HepG2 (cell line): ENCODE results near the gene SH2D3A. TPM values are rescaled to one million over a fixed set of nuclear protein-coding genes. Genes with fewer than 3 reads are reported as not detected.

Source experiments
- ATAC-seq: fragments of 200-7000 bp; cut with Tn5 transposase; 3 replicates; pipeline ENCODE4 v1.9.1; 2020; ENCODE audit warnings: mild to moderate bottlenecking, moderate library complexity
- BruUV-seq: library from RNA; stranded (reverse); fragments of 400-500 nt; replicated peaks from 2 replicates; lab custom pipeline; 2021; lab: Mats Ljungman, UMichigan
- CTCF ChIA-PET: fragments of 300-600 bp; formaldehyde crosslinking; extraction: SDS; loops from one replicate; lab custom pipeline; 2021; ENCODE audit warnings: low total read pairs, inconsistent platforms, low intra/inter-chr PET ratio; lab: Yijun Ruan, JAX
- POLR2A ChIA-PET: fragments of 350-600 bp; sonication (Branson Sonifier 250); formaldehyde crosslinking; loops from one replicate; lab custom pipeline; 2020; ENCODE audit warnings: antibody characterized with exemption, inconsistent platforms; lab: Yijun Ruan, JAX
- DNase-seq: peaks from one replicate; pipeline ENCODE4 v3.0.0-alpha.2; 2015; ENCODE audit warnings: low spot score
- FAIRE-seq: peaks from 3 replicates; lab custom pipeline; 2011; peaks lifted over from hg19 to GRCh38; lab: Jason Lieb, UNC
- H2AFZ ChIP-seq: one replicate; pipeline ENCODE4 v1.6.1; 2011; ENCODE audit warnings: low read length, inconsistent platforms
- H3K27ac ChIP-seq: fragments of 300-600 bp; 3 replicates; pipeline ENCODE4 v1.8.0; 2011; ENCODE audit warnings: mixed run types, mild to moderate bottlenecking, mixed read lengths, low read length, inconsistent platforms; ENCODE audit not compliant: insufficient read depth; ENCODE audit errors: extremely low read length
- H3K27me3 ChIP-seq, 2 experiments: fragments of 200-600 bp in 1 of 2; 2 replicates in 1 of 2; 3 replicates in 1 of 2; pipeline versions ENCODE4 v1.6.0 to v1.8.0; 2011; ENCODE audit warnings: low read length in 2 of 2, mild to moderate bottlenecking in 2 of 2, moderate library complexity in 2 of 2, inconsistent platforms in 1 of 2; ENCODE audit not compliant: insufficient read depth in 2 of 2, control insufficient read depth in 1 of 2
- H3K36me3 ChIP-seq, 2 experiments: fragments of 200-600 bp in 1 of 2; replicated peaks in 1 of 2; 2 replicates in 1 of 2; 3 replicates in 1 of 2; pipeline versions ENCODE4 v1.5.1 to v1.8.0; 2011; ENCODE audit warnings: low read length in 2 of 2, inconsistent platforms in 1 of 2; ENCODE audit not compliant: insufficient read depth in 2 of 2, control insufficient read depth in 1 of 2
- H3K4me1 ChIP-seq: 2 replicates; pipeline ENCODE4 v1.5.1; 2012; ENCODE audit warnings: low read length, inconsistent platforms; ENCODE audit not compliant: insufficient read depth
- H3K4me2 ChIP-seq: 2 replicates; pipeline ENCODE4 v1.6.0; 2011; ENCODE audit warnings: low read depth, low read length, inconsistent platforms
- H3K4me3 ChIP-seq, 3 experiments: fragments of 200-600 bp in 1 of 3; sonication (generic), shearing (Covaris generic) in 1 of 3; replicated peaks in 1 of 3; 2 replicates each; pipeline ENCODE4 v1.5.1; 2011 to 2016; ENCODE audit warnings: low read length in 3 of 3, inconsistent platforms in 2 of 3, low read depth in 2 of 3, mild to moderate bottlenecking in 2 of 3, control low read depth in 1 of 3, mixed read lengths in 1 of 3; ENCODE audit not compliant: insufficient read depth in 1 of 3
- H3K79me2 ChIP-seq: one replicate; pipeline ENCODE4 v1.6.1; 2011; ENCODE audit warnings: low read length, inconsistent platforms; ENCODE audit not compliant: insufficient read depth
- H3K9ac ChIP-seq: 2 replicates; pipeline ENCODE4 v1.6.0; 2011; ENCODE audit warnings: mild to moderate bottlenecking, low read depth, low read length, inconsistent platforms; ENCODE audit not compliant: insufficient read depth
- H3K9me3 ChIP-seq: 2 replicates; pipeline ENCODE4 v1.5.1; 2012; ENCODE audit warnings: mild to moderate bottlenecking, low read length
- H4K20me1 ChIP-seq: 2 replicates; pipeline ENCODE4 v1.6.0; 2011; ENCODE audit warnings: inconsistent platforms, mild to moderate bottlenecking, low read length, moderate library complexity; ENCODE audit not compliant: insufficient read depth
- KDM5B ChIP-seq: sonication (generic); formaldehyde crosslinking; IDR thresholded peaks from 2 replicates; pipeline ENCODE4 v1.4.0; 2020; ENCODE audit warnings: missing genetic modification reagents, mild to moderate bottlenecking, borderline replicate concordance
- NAIF1 ChIP-seq: sonication (generic); formaldehyde crosslinking; IDR thresholded peaks from 2 replicates; pipeline ENCODE4 v1.5.0; 2020; ENCODE audit warnings: mild to moderate bottlenecking, missing genetic modification reagents, borderline replicate concordance
- POLR2AphosphoS5 ChIP-seq: IDR thresholded peaks from 2 replicates; pipeline ENCODE4 v1.6.1; 2012; ENCODE audit warnings: low read depth, low read length
- RELA ChIP-seq: sonication (generic); formaldehyde crosslinking; IDR thresholded peaks from 2 replicates; pipeline ENCODE4 v1.4.0; 2020; ENCODE audit warnings: missing genetic modification reagents
- ZNF678 ChIP-seq: sonication (generic); formaldehyde crosslinking; IDR thresholded peaks from 2 replicates; pipeline ENCODE4 v1.4.0; 2020; ENCODE audit warnings: mild to moderate bottlenecking, missing genetic modification reagents
- WGBS: methylation state at CpG from one replicate; pipeline ENCODE4 v1.1.6; 2017; ENCODE audit warnings: low lambda C conversion rate; 5-methylcytosine and 5-hydroxymethylcytosine counted together
- in situ Hi-C: cut with HindIII; loops from 2 replicates; pipeline ENCODE4 v1.10.0; 2017; ENCODE audit warnings: low pct_unique_long_range_greater_than_20kb; ENCODE audit not compliant: extremely low pct_ligation_motif_present
- intact Hi-C: fragments of 100-400 bp; cut with micrococcal nuclease; formaldehyde crosslinking; loops from one replicate; pipeline ENCODE4 v1.10.0; 2022; ENCODE audit not compliant: unreplicated experiment
- polyA plus RNA-seq, 8 experiments: library from polyadenylated mRNA; depleted of rRNA in 3 of 8; stranded (reverse) in 7 of 8; unstranded in 1 of 8; fragments of >200 nt; fragmentation: Illumina TruSeq in 4 of 8; extraction: Trizol in 4 of 8; gene quantifications; 2 replicates each; pipeline versions ENCODE4 v1.2.1 to v1.2.3, GENCODE V29; 2011 to 2016; ENCODE audit warnings: low read depth in 4 of 8, missing spikeins in 1 of 8, mixed read lengths in 1 of 8; ENCODE audit not compliant: insufficient read depth in 1 of 8
- total RNA-seq, 5 experiments: library from RNA; depleted of rRNA; stranded (reverse); fragments of >200 nt; fragmentation: Illumina TruSeq; extraction: Trizol; gene quantifications; 2 replicates each; pipeline ENCODE4 v1.2.3, GENCODE V29; 2016; ENCODE audit warnings: low read depth in 1 of 5
- TF ChIP-seq, protein P1 (sequence below): sonication (generic); formaldehyde crosslinking; IDR thresholded peaks from 2 replicates; pipeline ENCODE4 v1.5.1; 2020; ENCODE audit warnings: mild to moderate bottlenecking, missing genetic modification reagents, moderate library complexity

The SH2D3A gene
- total and polyA plus RNA-seq, 2 of the 13 experiments (the other 11 are each of a cell fraction or from before 2014, with no cell fraction given) = 1.0 to 2.2 TPM

GRCh38 chr19:6716610-6716970 is 50.6 kb downstream of the SH2D3A start:
- CTCF ChIA-PET = no interaction called here
- Histone ChIP-seq H3K36me3 (peaks cover 28 to 48% of the 10 kb centered on the region in 2 experiments), H3K4me2 (0 out of 2 replicates have a peak overlapping the region, but pooled peaks have one; percentile 12), H3K9ac (no peak overlapping the region), H3K4me1 (peaks cover 49% of the 10 kb centered on the region), H4K20me1 (peaks cover 76% of the 10 kb centered on the region), H2AFZ (no peak overlapping the region), H3K9me3 (no peaks in the 10 kb centered on the region), H3K27ac (no peak overlapping the region), H3K4me3 (no peak overlapping the region), H3K27me3 (peaks cover 0 to 7% of the 10 kb centered on the region in 2 experiments; a peak in 1 of 5 replicates), H3K79me2 (peaks cover 22% of the 10 kb centered on the region)
- in situ Hi-C loops (no loop called here), intact Hi-C loops (no loop called here)
- TF ChIP-seq NAIF1 (CRISPR knock-in tag) (no peak), ZNF678 (CRISPR knock-in tag) (no peak), RELA (no peak), KDM5B (CRISPR knock-in tag) (0 out of 2 replicates have a peak, but pooled peaks have one; percentile 0), POLR2AphosphoS5 (peak; percentile 31)
- TF ChIP-seq, protein P1, sequence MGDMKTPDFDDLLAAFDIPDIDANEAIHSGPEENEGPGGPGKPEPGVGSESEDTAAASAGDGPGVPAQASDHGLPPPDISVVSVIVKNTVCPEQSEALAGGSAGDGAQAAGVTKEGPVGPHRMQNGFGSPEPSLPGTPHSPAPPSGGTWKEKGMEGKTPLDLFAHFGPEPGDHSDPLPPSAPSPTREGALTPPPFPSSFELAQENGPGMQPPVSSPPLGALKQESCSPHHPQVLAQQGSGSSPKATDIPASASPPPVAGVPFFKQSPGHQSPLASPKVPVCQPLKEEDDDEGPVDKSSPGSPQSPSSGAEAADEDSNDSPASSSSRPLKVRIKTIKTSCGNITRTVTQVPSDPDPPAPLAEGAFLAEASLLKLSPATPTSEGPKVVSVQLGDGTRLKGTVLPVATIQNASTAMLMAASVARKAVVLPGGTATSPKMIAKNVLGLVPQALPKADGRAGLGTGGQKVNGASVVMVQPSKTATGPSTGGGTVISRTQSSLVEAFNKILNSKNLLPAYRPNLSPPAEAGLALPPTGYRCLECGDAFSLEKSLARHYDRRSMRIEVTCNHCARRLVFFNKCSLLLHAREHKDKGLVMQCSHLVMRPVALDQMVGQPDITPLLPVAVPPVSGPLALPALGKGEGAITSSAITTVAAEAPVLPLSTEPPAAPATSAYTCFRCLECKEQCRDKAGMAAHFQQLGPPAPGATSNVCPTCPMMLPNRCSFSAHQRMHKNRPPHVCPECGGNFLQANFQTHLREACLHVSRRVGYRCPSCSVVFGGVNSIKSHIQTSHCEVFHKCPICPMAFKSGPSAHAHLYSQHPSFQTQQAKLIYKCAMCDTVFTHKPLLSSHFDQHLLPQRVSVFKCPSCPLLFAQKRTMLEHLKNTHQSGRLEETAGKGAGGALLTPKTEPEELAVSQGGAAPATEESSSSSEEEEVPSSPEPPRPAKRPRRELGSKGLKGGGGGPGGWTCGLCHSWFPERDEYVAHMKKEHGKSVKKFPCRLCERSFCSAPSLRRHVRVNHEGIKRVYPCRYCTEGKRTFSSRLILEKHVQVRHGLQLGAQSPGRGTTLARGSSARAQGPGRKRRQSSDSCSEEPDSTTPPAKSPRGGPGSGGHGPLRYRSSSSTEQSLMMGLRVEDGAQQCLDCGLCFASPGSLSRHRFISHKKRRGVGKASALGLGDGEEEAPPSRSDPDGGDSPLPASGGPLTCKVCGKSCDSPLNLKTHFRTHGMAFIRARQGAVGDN (CRISPR knock-in tag) = no peak
- FAIRE-seq (no peak), DNase-seq (no peak), ATAC-seq (no peak)
- 96% methylated on average over 6 of the region's 6 CpGs for WGBS
- BruUV-seq = no TSS peak
- POLR2A ChIA-PET = interaction anchor here (2.2 to 3.2 kb wide), 5 partner anchors 9 to 36 kb away, joined by 13 to 24 read pairs (median 17); partner anchors contain the start of gene GPR108
